ENCODE data around the gene TP53AIP1. TPM values are rescaled to one million over a fixed set of nuclear protein-coding genes. Genes with fewer than 3 reads are reported as not detected.

The TP53AIP1 gene
- total RNA-seq, 1 experiment from 2014 or later = 2.3 TPM

- DNase-seq (ENCODE audit: low spot score) = no peak
- CTCF ChIA-PET = interaction anchor here (1.9 kb wide), 1 partner anchor 15 kb away, joined by 4 read pairs; no protein-coding TSS in a partner anchor
- BruUV-seq (replicated peaks) = no TSS peak
- H3K9me3 ChIP-seq (ENCODE audit: low read depth, low read length, poor library complexity, severe bottlenecking) = no peaks in the 10 kb centered on the region
- intact Hi-C loops (cut with micrococcal nuclease; ENCODE audit: unreplicated experiment) = no loop called here
- H3K4me1 ChIP-seq (ENCODE audit: insufficient read depth, low read length, poor library complexity, severe bottlenecking) = no peaks in the 10 kb centered on the region
- H3K36me3 ChIP-seq (ENCODE audit: insufficient read depth, low read length, poor library complexity, severe bottlenecking) = no peaks in the 10 kb centered on the region
- POLR2A ChIA-PET (ENCODE audit: low non-redundant PET) = no interaction called here
- H3K27me3 ChIP-seq (replicated peaks; ENCODE audit: insufficient read depth, low read depth, low read length, poor library complexity) = no peaks in the 10 kb centered on the region
- no peak overlapping the region for H3K27ac ChIP-seq (ENCODE audit: low read depth, low read length, poor library complexity, severe bottlenecking)
- no peak overlapping the region for H3K4me3 ChIP-seq (ENCODE audit: low read depth, low read length, poor library complexity, severe bottlenecking)
- TF ChIP-seq EZH2 (IDR thresholded peaks at IDR 0.05; ENCODE audit: borderline replicate concordance, low read depth, low read length, poor library complexity, severe bottlenecking) (no peak), CTCF (conservative IDR thresholded peaks at IDR 0.05; ENCODE audit: low read depth, low read length) (no peak)
Measured at GRCh38 chr11:128941110-128941509, 1.6 kb downstream of the TP53AIP1 start.

- no peak for DNase-seq (ENCODE audit: low spot score)
- Histone ChIP-seq H3K36me3 (ENCODE audit: insufficient read depth, low read length, poor library complexity, severe bottlenecking) (no peaks in the 10 kb centered on the region), H3K27ac (ENCODE audit: low read depth, low read length, poor library complexity, severe bottlenecking) (no peak overlapping the region), H3K9me3 (ENCODE audit: low read depth, low read length, poor library complexity, severe bottlenecking) (no peaks in the 10 kb centered on the region), H3K4me3 (ENCODE audit: low read depth, low read length, poor library complexity, severe bottlenecking) (no peak overlapping the region), H3K27me3 (replicated peaks; ENCODE audit: insufficient read depth, low read depth, low read length, poor library complexity) (no peaks in the 10 kb centered on the region), H3K4me1 (ENCODE audit: insufficient read depth, low read length, poor library complexity, severe bottlenecking) (no peaks in the 10 kb centered on the region)
- no TSS peak for BruUV-seq (replicated peaks)
- no peak for TF ChIP-seq CTCF (conservative IDR thresholded peaks at IDR 0.05; ENCODE audit: low read depth, low read length)
- no peak for TF ChIP-seq EZH2 (IDR thresholded peaks at IDR 0.05; ENCODE audit: borderline replicate concordance, low read depth, low read length, poor library complexity, severe bottlenecking)
- POLR2A ChIA-PET (ENCODE audit: low non-redundant PET) = no interaction called here
- intact Hi-C loops (cut with micrococcal nuclease; ENCODE audit: unreplicated experiment) = no loop called here
- CTCF ChIA-PET = interaction anchor here (1.9 kb wide), 1 partner anchor 16 kb away, joined by 4 read pairs; no protein-coding TSS in a partner anchor
Measured at GRCh38 chr11:128940603-128941002, 2.1 kb downstream of the TP53AIP1 start.

GRCh38 chr11:128940156-128940555, 2.5 kb downstream of the TP53AIP1 start:
- no peak for TF ChIP-seq CTCF (conservative IDR thresholded peaks at IDR 0.05; ENCODE audit: low read depth, low read length)
- TF ChIP-seq EZH2 (IDR thresholded peaks at IDR 0.05; ENCODE audit: borderline replicate concordance, low read depth, low read length, poor library complexity, severe bottlenecking) = no peak
- DNase-seq (ENCODE audit: low spot score) = no peak
- ChIA-PET POLR2A (ENCODE audit: low non-redundant PET) (no interaction called here), CTCF (interaction anchor here (1.9 kb wide), 1 partner anchor 16 kb away, joined by 4 read pairs; no protein-coding TSS in a partner anchor)
- Histone ChIP-seq H3K36me3 (ENCODE audit: insufficient read depth, low read length, poor library complexity, severe bottlenecking) (no peaks in the 10 kb centered on the region), H3K4me3 (ENCODE audit: low read depth, low read length, poor library complexity, severe bottlenecking) (no peak overlapping the region), H3K27me3 (replicated peaks; ENCODE audit: insufficient read depth, low read depth, low read length, poor library complexity) (no peaks in the 10 kb centered on the region), H3K9me3 (ENCODE audit: low read depth, low read length, poor library complexity, severe bottlenecking) (no peaks in the 10 kb centered on the region), H3K27ac (ENCODE audit: low read depth, low read length, poor library complexity, severe bottlenecking) (no peak overlapping the region), H3K4me1 (ENCODE audit: insufficient read depth, low read length, poor library complexity, severe bottlenecking) (no peaks in the 10 kb centered on the region)
- BruUV-seq (replicated peaks) = no TSS peak
- intact Hi-C loops (cut with micrococcal nuclease; ENCODE audit: unreplicated experiment) = no loop called here

Data from A673 (cell line).